NCI-H2227 (cell line): Measurements from ENCODE around the gene INHBE.

Experiments
- DNase-seq: peaks from one replicate; lab custom pipeline; 2025; ENCODE audit not compliant: unreplicated experiment; lab: John Stamatoyannopoulos, UW

The INHBE gene

DNA sequence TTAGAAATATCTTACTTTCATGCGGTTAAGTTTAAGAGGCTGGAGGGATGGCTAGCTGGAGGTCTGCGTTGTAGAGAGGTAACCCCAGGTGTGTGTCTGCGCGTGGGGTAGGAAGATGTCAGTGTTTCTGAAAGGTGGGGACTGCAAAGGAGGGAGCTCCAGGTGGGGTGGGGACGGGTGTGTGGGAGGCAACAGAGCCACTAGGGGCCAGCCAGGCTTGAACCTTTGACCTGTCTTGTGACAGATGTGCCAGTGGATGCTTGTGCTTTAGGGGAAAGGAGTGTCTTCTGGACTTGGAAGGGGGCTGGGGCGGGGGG, 5.3 kb downstream of the INHBE start:
- no peak for DNase-seq

DNA sequence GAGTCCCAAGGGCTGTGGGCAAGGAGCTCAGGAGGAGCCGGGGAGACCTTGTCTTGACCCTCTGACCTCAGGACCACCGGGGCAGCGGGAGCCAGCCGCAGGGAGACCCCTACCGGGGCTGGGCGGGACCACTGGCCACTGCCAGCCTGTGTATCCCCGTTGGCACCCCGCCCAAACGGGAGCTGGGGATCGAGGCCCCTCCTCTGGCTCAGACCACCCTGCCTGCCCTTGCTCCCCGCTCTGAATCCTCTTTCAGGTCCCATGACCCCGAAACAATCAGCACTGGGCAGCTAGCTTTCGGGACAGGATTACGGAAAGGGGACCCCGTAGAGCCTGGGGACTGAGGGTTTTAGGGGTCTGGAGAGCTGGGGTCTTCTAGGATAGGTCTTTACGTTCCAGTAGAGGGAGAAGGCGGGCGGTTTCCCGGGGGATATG, 5.8 kb downstream of the INHBE start:
- DNase-seq, result no peak

DNA sequence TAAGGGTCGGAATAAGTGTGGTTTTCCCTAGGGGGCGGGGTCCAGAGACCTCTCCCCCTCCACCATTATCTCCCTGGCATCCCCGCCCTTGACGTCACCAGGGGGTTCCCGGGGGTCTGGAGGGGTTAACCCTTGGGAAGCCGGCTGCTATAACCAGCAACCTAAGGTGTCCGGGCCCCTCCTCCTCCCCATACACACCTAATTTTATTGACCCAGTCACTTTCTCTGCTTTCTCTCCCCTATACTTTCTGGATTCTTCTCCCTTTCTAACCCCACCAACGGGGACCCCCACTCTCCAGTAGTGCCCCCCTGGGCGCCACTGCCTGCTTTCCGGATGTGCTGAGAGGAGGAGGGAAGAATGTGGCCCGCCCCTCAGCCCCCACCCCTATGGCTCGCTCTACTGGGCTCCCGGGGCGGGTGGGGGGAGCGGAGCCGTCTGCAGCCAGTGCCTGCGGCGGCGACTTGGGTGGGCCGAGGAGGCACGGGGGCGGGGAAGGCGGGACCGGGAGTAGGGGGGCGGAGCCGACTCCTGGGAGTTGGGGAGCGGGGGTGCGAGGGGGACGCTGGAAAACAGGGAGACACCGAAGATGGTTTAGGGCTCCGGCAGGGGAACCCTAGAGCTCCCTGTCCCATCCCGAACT, 6.3 kb downstream of the INHBE start:
- peak; percentile 26 for DNase-seq

DNA sequence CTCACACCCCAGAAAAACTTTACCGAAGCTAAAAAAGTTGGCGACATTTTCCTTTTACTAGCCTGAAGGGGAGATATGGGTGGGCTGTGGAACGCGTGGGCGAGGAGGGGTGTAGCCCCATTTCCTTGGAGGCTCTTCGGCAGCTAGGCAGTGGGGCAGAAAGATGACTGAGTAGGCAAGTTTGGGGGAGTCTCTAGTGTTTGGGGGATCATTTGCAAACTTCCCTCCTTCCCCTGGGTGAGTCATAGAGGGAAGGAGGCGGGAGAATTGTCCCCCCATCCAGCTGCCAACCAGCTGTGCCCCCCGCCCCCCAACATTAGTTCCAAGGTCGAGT, 6.8 kb downstream of the INHBE start:
- no peak for DNase-seq

DNA sequence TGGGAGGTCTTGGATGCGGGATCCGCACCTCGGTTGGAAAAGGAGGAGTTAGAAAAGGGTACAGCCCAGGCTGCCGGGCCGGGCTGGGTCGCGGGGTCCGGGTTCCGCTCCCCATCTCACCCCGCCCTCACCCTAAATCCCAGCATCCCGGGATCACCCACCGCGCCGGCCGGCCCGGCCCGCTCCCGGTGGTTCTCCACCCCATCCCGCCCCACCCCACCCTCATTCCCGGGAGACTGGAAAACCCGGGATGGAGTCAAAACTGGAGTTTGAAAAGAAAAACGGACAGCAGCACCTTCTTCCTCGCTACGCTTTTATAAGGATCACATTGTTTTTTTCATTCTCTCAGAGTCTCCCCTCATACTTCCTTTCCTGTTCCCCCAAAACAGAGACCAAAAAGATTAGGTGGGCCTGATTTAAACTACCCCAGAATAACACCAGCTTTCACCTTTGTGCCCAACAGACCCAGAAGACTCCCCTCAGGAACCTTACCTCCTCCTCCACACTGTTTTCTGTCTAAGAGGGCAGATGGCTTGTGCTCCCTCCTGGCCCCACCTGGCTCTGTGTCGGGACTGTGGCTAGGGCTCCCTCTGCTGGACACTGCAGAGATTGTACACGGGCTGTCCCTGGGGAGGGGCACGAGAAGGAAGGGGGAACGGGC, 7.3 kb downstream of the INHBE start:
- DNase-seq, result peak; percentile 88

DNA sequence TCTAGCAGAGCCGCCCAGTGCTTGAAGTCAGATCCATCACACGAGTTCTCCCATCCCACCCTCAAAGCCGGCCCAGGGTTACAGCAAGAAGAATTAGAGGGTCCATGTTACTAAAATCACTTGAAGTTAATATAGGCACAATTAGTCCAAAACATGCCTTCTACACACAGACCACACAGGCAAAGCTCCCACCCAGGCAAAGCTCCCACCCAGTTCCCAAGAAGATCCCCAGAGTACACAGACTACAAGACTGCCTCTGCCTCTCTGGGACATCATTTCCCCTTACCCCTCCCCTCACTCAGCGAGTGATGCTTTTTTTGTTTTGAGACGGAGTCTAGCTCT, 7.8 kb downstream of the INHBE start:
- no peak for DNase-seq

DNA sequence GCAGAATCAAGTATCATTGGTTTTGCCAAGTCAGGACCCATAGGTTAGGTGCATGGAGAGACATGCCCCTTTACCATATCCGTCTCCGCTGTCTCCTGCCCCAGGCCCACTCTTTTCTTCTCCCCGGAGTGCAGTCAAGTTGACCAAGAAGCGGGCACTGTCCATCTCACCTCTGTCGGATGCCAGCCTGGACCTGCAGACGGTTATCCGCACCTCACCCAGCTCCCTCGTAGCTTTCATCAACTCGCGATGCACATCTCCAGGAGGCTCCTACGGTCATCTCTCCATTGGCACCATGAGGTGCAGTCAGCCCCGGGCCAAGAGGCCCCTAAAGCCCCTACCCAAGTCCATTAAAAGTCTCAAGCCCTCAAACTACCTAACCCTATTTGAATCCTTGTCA, 9.5 kb downstream of the INHBE start:
- no peak for DNase-seq

DNA sequence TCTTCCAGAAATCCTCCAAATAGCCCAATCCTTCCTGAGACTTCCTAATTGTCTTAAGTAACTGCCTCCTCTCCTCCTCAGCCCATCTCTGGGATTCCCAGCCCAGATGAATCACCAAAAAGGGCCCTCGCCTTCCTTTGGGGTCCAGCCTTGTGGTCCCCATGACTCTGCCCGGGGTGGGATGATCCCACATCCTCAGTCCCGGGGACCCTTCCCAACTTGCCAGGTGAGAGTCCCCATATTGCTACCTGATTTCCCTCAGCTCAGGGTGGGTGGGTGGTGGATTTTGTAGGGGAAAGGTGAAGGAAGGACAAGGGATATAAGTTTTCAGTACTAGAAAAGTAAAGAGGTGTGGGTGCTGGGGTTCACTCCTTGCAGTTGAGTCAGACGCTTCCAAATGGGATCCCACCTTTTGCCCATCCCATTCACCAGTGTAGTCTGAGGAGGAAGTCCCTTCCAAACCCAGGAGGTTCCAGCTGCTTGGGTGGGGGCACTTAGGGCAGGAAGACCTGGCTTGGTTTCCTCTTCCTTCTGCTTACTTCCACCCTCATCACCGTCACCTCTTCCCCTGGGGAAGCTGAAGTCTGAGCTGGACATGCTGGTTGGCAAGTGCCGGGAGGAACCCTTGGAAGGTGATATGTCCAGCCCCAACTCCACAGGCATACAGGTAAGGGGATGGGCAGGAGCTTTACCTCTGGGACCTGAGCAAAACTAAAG, 10.1 kb downstream of the INHBE start:
- no peak for DNase-seq

DNA sequence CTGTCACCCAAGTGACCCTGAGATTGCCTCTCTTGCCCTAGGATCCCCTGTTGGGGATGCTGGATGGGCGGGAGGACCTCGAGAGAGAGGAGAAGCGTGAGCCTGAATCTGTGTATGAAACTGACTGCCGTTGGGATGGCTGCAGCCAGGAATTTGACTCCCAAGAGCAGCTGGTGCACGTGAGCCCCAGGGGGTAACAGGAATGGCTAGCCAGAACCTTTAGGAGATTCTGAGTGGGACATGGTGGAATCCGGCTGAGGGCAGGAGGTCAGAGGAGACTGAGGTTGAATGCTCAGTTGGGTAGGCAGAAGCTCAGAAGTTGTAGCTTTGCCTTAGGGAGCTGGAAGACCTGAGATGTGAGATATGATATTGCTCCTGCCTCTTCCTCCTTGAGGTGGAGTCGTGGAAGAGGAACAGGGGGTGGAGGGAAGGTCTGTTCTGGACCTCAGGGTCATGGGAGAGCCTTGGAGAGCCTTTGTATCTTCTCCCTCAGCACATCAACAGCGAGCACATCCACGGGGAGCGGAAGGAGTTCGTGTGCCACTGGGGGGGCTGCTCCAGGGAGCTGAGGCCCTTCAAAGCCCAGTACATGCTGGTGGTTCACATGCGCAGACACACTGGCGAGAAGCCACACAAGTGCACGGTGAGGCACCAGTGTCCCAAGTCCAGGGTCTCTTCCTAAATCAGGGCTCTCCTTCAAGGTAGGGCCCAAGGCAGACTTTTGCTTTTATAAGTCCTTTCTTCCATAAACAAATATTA, 10.8 kb downstream of the INHBE start:
- no peak for DNase-seq

DNA sequence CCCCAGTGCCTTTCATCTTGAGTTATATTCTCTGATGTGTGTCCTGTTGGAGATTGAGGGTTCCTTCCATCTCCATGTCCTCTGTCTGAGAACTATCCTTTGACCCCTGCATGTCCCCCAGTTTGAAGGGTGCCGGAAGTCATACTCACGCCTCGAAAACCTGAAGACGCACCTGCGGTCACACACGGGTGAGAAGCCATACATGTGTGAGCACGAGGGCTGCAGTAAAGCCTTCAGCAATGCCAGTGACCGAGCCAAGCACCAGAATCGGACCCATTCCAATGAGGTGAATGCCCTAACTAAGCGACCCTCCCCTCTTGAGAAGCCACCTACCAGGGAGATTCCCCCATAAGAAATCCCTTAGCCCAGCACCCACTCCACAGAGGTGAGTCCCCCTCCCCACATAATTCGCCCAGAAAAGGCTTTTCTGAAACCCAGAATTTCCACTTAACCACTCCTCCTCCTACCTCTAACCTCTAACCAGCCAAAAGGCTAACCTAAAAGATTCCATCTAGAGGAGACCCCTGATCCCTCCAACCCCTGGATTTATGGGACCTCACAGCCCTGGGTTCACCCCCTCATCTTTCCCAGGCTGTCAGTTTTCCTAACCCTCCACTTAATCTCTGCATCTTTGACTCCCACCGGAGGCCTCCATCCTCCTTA, 12.2 kb downstream of the INHBE start:
- no peak for DNase-seq

DNA sequence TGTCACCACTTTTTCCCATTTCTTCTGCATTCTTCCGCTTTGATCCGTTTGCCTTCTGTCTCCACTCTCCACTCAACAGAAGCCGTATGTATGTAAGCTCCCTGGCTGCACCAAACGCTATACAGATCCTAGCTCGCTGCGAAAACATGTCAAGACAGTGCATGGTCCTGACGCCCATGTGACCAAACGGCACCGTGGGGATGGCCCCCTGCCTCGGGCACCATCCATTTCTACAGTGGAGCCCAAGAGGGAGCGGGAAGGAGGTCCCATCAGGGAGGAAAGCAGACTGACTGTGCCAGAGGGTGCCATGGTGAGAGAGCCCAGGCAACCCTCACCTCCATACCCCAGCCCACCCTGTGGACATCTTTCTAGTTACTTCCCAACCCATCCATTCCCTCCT, 12.8 kb downstream of the INHBE start:
- DNase-seq, result no peak

DNA sequence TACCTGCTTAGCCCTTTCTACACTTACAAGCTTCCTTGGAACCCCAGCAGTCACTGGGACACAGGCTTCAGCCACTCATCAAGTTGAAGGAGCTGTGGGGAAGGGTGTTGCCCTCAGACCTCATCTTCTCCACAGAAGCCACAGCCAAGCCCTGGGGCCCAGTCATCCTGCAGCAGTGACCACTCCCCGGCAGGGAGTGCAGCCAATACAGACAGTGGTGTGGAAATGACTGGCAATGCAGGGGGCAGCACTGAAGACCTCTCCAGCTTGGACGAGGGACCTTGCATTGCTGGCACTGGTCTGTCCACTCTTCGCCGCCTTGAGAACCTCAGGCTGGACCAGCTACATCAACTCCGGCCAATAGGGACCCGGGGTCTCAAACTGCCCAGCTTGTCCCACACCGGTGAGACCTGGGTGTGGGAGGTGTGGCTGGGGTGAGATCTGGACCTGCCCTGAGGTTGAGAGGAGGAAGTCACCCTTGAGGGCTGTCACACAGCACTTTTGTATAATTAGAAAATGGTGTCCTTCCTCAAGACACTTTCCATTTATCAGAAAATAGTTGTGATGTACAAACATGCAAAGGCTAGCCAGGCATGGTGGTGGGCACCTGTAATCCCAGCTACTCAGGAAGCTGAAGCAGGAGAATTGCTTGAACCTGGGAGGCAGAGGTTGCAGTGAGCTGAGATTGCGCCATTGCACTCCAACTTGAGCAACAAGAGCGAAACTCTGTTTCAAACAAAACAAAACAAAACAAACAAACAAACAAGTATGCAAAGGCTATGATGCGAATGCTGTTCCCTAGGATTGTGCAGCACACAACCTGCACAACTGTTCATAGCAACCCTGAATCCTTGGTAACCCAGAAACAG, 14.4 kb downstream of the INHBE start:
- DNase-seq, result no peak

DNA sequence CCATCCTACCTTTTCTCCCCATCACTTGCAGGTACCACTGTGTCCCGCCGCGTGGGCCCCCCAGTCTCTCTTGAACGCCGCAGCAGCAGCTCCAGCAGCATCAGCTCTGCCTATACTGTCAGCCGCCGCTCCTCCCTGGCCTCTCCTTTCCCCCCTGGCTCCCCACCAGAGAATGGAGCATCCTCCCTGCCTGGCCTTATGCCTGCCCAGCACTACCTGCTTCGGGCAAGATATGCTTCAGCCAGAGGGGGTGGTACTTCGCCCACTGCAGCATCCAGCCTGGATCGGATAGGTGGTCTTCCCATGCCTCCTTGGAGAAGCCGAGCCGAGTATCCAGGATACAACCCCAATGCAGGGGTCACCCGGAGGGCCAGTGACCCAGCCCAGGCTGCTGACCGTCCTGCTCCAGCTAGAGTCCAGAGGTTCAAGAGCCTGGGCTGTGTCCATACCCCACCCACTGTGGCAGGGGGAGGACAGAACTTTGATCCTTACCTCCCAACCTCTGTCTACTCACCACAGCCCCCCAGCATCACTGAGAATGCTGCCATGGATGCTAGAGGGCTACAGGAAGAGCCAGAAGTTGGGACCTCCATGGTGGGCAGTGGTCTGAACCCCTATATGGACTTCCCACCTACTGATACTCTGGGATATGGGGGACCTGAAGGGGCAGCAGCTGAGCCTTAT, 15.3 kb downstream of the INHBE start:
- no peak for DNase-seq

DNA sequence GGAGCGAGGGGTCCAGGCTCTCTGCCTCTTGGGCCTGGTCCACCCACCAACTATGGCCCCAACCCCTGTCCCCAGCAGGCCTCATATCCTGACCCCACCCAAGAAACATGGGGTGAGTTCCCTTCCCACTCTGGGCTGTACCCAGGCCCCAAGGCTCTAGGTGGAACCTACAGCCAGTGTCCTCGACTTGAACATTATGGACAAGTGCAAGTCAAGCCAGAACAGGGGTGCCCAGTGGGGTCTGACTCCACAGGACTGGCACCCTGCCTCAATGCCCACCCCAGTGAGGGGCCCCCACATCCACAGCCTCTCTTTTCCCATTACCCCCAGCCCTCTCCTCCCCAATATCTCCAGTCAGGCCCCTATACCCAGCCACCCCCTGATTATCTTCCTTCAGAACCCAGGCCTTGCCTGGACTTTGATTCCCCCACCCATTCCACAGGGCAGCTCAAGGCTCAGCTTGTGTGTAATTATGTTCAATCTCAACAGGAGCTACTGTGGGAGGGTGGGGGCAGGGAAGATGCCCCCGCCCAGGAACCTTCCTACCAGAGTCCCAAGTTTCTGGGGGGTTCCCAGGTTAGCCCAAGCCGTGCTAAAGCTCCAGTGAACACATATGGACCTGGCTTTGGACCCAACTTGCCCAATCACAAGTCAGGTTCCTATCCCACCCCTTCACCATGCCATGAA, 16.0 kb downstream of the INHBE start:
- DNase-seq, result no peak

DNA sequence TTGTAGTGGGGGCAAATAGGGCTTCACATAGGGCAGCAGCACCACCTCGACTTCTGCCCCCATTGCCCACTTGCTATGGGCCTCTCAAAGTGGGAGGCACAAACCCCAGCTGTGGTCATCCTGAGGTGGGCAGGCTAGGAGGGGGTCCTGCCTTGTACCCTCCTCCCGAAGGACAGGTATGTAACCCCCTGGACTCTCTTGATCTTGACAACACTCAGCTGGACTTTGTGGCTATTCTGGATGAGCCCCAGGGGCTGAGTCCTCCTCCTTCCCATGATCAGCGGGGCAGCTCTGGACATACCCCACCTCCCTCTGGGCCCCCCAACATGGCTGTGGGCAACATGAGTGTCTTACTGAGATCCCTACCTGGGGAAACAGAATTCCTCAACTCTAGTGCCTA, 16.6 kb downstream of the INHBE start:
- no peak for DNase-seq

DNA sequence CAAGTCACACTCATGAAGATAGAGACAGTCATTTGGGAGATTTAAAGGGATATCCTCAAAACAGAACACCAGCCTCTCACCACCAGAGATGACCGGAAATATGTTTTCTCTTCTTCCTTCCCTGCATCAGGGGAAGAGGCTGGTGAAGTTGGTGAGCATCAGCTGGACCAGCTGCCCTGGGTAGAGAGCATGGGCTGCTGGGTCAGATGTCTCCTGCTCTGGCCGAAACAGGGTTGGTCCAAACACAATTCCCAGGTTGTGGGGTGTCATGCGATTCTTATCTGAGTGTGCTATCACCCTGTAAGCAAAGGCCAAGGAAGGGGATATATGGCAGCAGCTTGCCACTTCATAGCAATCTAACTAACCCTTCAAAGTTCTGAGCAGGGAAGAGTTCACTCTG, 17.3 kb downstream of the INHBE start:
- no peak for DNase-seq

DNA sequence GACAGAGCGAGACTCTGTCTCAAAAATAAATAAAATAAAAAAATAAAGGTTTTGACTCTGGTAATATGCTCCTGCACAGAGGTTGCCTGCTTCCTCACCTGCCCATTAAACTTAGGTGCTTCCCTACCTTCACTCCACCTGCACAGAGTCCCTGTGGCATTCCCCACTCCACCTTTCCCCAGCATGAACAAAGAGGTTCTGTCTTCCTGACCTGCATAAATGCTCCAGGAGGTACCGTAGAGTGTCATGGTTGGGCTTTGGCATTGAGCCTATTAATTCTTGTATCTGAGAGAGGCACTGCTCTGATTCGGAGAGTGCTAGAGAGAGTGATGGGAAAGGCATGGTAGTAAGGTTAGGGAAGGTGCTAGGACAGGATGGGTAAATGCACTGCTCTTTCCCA, 18.3 kb downstream of the INHBE start:
- no peak for DNase-seq

DNA sequence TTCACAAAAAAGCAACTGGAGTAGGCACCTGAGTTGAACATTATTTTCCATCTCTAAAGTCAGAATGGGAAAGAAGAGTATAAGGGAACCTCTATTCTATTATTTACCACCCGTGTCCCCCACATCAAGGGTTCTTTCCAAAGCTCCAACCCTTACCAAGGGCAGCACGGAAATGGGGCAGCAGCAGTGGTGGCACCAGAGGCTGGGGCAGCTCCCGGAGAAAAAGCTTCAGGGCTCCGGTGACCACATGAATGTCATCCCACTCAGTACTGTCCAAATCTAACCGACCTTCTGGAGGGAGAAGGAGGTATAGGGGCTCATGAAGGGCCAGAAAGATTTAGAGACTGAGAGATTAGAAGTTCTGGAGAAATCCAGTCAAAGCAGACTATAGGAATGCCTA, 18.8 kb downstream of the INHBE start:
- no peak for DNase-seq

DNA sequence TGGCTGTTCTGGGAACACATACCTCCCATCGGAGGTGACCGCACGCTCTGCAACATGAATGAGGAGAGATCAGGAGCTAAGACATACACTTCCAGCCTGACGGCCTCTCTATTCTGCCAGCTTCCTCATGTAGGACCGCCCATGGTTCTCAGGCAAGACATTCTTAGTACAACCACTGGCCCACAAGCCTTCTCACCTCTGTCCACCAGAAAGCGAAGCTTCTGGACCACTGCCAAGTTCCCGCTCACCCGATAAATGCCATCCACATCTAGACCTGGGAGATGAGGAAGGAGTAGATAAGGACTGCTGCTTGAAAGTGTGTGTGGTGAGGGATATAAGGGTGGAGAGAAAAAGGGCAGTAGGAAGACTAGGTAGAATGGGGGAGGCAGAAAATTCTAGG, 19.3 kb downstream of the INHBE start:
- DNase-seq, result no peak

DNA sequence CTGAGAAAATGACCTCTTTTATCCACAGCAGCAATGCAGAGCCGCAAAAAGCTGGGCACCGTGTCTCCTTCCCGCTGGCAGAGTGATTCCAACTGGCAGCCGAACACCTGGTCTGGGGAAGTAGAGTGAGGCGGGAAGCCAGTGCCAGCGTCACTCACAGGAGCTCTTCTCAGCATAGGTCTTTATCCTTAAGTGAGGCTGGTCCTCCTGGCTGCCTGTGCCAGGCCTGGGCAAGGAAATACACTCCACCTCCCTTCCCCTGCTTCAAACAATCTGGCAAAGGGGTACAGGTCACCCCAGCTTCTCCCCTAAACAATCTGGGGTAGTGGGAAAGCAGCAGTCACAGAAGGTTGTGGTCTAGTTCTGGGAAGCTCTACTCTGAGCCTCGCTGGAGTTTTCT, 19.8 kb downstream of the INHBE start:
- no peak for DNase-seq
